ENCODE results near the gene ARG1.
"Not testable (repeated sequence)": the region's sequence is repeated elsewhere in the genome, so short reads cannot be mapped to it uniquely, and the experiment has no call there.

Gene ARG1

DNA sequence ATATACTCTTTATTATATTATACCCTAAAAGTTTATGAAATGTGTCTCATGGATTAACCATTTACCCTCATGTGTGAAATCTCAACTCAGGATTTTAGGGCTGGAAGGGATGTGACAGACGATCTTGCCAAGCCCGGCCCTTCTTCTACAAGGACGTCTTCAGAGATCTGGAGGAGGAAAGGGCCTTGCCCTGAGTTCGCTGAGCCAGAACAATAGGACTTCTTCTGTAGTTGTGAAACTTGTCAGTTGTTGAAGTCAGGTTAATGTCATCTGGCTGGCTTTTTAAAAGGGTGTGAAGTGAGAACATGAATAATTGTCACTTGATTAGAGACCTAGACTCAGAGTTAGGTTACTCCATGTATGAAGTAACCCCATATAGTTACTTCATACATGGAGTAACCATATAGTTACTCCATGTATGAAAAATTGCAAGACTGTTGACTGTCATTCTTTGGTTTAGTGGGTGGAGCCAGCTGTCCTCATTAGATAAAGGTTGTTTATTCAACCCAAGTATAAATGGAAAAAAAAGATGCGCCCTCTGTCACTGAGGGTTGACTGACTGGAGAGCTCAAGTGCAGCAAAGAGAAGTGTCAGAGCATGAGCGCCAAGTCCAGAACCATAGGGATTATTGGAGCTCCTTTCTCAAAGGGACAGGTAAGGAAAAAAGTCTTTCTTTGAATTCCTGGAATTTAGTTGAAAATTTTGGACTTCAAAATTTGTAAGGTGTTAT, at the start of gene ARG1:
TSS of gene ARG1 (plus strand) at position 541 of the 730 bp plus-strand sequence. CDS start at position 598, 57 bp downstream.
- DNase-seq, result no peak

- DNase-seq, result no peak
Measured at GRCh38 chr6:131523988-131524673, 48.9 kb upstream of the ARG1 start.

- DNase-seq, result no peak
Measured at GRCh38 chr6:131524695-131525336, 48.2 kb upstream of the ARG1 start.

- not testable (repeated sequence) for DNase-seq
Measured at GRCh38 chr6:131530936-131531335, 42.1 kb upstream of the ARG1 start.

GRCh38 chr6:131531681-131532080, 41.3 kb upstream of the ARG1 start:
- not testable (repeated sequence) for DNase-seq

GRCh38 chr6:131532580-131533039, 40.4 kb upstream of the ARG1 start:
- DNase-seq, result no peak

GRCh38 chr6:131538615-131539014, 34.4 kb upstream of the ARG1 start:
- DNase-seq, result not testable (repeated sequence)

- no peak for DNase-seq
Measured at GRCh38 chr6:131545317-131545716, 27.7 kb upstream of the ARG1 start.

DNA sequence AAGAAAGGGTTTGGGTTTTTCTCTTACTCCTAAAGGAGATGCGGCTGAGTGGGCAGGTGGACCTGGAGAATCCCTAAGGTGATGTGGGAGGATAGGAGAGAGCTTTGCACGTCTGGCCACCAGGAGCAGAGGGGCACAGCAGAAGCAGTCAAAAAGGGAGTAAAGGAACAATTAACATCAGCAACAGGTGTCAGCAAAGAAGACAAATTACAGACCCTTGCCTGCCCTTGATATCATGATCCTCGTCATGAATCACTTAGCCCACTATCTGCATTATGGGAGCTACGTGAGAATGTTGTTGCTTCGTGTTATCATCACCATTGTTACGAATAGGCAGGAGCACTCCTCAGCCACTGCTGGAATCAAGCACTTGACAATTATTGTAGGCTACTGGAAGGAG, 25.5 kb upstream of the ARG1 start:
- no peak for DNase-seq

- no peak for DNase-seq
Measured at GRCh38 chr6:131548441-131548840, 24.6 kb upstream of the ARG1 start.

DNA sequence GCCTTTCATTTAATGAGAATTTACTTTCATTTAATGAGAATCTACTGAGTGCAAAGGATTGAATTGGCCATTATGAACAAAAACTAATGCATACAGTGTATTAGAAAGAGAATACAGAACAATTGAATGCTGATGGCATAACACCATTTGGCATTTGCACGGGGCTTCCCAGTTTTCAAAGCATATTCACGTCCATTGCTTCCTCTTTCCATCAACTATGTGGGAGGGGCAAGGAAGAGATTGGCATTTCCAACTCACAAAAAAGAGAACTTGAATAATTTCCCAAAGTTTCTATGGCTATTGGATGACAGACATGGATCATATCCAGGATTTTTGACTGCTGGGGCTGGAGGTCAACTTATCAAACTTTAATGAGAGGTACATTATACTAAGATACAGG, 23.2 kb upstream of the ARG1 start:
- DNase-seq, result no peak

DNA sequence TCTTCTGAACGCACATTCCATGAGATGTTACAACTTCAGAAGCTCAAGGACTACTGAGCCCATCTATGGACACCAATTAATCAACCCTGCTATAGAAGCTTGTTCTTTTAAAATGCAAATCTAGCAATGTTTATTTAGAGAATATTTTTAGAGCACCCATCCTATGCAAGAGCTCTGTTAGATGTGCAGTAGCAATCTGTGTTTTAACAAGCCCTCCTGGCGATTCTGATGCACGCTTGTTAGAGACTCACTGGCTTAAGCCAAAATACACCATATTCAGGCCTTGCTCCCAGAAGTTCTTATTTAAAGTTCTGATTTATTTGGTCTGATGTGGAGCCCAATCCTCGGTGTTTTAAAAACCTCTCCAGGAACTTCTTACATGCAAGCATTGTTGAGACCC, 21.1 kb upstream of the ARG1 start:
- no peak for DNase-seq

DNA sequence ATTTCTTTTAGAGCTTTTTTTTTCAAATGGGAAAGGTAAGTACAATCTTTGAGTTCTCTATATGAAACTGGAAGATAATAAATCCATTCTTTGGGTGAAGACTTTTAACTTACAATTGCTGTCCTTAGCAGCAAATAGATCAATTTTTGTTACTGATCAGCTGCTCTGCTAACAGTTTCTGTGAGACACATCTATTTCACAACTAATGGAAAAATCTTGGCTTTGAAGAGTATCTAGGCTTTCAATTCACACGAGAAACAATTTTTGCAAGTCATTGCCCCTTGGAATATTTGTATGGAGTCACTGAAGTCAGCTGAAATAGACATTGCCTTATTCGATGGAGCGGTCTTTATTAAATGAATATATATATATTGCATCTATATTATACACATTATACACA, 20.5 kb upstream of the ARG1 start:
- no peak for DNase-seq

DNA sequence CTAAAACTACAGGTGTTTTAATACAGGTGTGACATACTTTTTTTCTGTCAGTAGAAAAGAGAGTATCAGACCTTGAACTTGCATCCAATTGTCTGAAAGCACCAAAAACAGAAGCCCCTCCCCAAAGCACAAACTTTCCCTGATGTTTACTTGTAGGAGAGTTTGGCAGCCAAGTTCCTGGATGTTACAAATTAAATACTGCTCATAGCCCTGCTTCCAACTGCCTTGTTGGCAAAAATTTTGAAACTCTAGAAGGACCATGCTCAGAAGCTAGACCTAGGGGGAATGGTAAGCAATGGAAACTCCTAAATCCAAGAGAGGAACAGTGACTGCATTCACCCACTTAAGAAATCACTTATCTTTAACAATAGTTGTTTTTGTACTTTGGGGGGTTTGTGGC, 17.0 kb upstream of the ARG1 start:
- no peak for DNase-seq

DNA sequence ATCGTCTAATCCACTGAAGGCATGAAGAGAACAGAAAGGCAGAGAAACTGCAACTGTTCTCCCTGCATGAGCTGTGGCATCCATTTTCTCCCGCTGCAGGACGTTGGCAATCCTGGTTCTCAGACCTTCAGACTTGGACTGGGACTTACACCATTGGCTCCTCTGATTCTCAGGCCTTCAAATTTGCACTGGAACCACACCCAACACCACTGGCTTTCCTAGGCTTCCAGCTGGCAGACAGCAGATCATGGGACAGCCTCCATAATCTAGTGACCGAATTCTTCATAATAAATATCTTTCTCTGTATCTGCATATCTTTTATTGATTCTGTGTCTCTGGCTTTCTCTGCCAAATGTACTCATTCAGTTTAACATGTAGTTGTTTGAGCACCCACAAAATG, 14.1 kb upstream of the ARG1 start:
- DNase-seq, result no peak

DNA sequence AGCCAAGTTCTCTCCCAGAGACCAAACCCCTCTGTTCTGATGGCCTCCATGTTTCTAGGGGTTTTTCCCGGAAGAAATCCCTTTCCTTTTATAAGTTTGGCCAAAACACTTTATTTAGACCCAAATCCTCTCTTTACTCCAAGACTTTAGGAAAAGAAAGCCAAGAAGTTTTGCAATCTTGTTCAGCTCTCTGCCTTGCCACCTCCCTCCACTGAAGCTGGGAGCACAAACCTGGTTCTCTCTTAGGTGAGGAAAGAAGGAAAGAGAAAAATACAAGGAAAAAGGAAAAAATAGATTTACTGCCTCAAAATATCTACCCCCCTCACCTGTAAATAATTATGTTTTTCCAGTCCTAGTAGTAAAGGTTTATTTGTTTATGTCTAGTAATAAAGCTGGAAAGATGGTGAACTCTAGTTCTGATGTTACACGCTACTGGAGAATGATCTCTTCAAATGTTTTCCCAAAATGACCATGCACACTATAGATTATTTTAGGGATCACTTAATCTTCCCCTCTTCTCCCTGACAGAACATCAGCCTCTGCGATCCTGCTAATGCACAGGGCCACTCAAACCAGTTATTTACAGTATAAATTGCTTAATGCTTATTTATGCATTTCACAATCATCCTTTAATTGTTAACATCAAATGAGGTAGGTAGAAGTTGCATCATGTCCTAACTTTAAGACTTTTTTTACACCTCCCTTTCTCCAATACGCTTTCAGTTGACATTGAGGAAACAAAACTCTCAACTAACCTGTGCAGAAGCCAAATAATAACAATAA, 10.9 kb upstream of the ARG1 start:
- no peak for DNase-seq

DNA sequence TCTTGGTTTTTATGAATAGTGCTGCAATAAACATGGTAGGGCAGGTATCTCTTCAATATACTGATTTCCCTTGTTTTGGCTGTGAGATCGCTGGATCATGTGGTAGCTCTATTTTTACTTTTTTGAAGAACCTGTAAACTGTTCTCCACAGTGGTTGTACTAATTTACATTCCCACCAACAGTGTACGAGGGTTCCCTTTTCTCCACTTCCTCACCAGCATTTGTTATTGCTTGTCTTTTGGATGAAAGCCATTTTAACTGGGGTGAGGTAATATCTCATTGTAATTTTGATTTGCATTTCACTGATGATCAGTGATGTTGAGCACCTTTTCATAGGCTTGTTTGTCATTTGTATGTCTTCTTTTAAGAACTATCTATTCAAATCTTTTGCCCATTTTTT, 8.0 kb upstream of the ARG1 start:
- no peak for DNase-seq

- DNase-seq, result no peak
Measured at GRCh38 chr6:131568726-131569125, 4.3 kb upstream of the ARG1 start.

DNA sequence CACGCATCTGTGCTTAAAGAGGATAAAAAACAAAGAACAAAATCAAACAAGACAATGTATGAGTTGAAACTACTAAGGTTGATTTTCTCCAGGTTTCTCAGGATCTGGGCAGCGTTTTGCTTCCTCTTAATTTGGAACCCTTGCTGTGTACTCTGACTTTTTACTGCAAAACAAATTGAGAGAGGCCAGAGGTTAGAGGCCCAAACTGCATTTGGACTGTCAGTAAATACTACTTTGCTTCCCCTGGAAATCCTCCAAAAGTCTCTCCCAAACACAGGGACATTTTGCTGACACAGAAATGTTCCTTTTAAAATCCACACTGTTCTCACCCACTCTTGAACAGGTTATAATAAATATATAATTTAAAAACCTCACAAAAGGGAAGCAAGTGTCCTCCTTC, 1.1 kb downstream of the ARG1 start:
- no peak for DNase-seq

- DNase-seq, result no peak
Measured at GRCh38 chr6:131574686-131575085, 1.7 kb downstream of the ARG1 start.

- no peak for DNase-seq
Measured at GRCh38 chr6:131575834-131576478, 2.9 kb downstream of the ARG1 start.

- no peak for DNase-seq
Measured at GRCh38 chr6:131581523-131581922, 8.5 kb downstream of the ARG1 start.

DNA sequence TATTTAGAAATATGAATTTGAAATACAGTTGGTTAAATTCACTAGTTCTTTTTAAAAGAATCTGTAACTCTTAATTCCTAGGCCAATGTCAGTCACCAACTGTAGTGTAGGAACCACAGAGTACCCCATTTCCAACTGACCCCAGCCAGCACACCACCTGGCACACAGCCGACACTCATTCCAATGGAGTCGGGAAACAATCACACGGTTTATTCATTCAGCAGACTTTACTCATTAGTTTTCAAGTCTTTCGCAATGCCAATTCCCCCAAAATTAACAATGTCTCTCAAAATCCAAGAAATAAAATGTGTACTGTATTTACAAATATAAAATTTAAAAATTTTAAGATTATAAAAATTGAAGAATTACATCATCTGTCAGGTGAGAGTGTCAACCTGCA, 13.5 kb downstream of the ARG1 start:
- no peak for DNase-seq

All from NCI-H1694 (cell line).